Measurements from ENCODE around the gene CXCL3.

GRCh38 chr4:74038086-74038424, 434 bp downstream of the CXCL3 start:
- TF ChIP-seq ZNF274 (IDR thresholded peaks at IDR 0.05; ENCODE audit: low read depth, low read length) (no peak), YY1 (IDR thresholded peaks at IDR 0.05; ENCODE audit: insufficient read depth, insufficient read length) (no peak), SUZ12 (IDR thresholded peaks at IDR 0.05; ENCODE audit: extremely low read depth, insufficient read depth, insufficient read length) (no peak)

Data from NT2/D1 (cell line).